Effector memory CD4-positive, alpha-beta T cell (primary cell): ENCODE results near the gene FNIP1.
"Not testable (repeated sequence)": the region's sequence is repeated elsewhere in the genome, so short reads cannot be mapped to it uniquely, and the experiment has no call there.

Experiments used
- DNase-seq, 3 donors: peaks; one replicate each; pipeline ENCODE4 v3.0.0-alpha.2; 2020
- H3K27ac ChIP-seq: 2 replicates; pipeline ENCODE4 v1.7.0; 2013; ENCODE audit warnings: mild to moderate bottlenecking, low read length, moderate library complexity; ENCODE audit not compliant: insufficient read depth, poor library complexity, severe bottlenecking
- H3K27me3 ChIP-seq: replicated peaks from 2 replicates; pipeline ENCODE4 v1.7.0; 2013; ENCODE audit warnings: mild to moderate bottlenecking, low read length; ENCODE audit not compliant: insufficient read depth, control insufficient read depth, poor library complexity, severe bottlenecking
- H3K36me3 ChIP-seq: 2 replicates; pipeline ENCODE4 v1.7.0; 2013; ENCODE audit warnings: mild to moderate bottlenecking, low read length, moderate library complexity; ENCODE audit not compliant: control insufficient read depth, insufficient read depth
- H3K4me1 ChIP-seq: 2 replicates; pipeline ENCODE4 v1.7.0; 2013; ENCODE audit warnings: low read length, mild to moderate bottlenecking; ENCODE audit not compliant: control insufficient read depth, insufficient read depth, poor library complexity, severe bottlenecking
- H3K4me3 ChIP-seq: 2 replicates; pipeline ENCODE4 v1.7.0; 2013; ENCODE audit warnings: low read length, low read depth, mild to moderate bottlenecking; ENCODE audit not compliant: insufficient read depth, poor library complexity, severe bottlenecking
- H3K9me3 ChIP-seq: 2 replicates; pipeline ENCODE4 v1.7.0; 2013; ENCODE audit warnings: mild to moderate bottlenecking, low read length, moderate library complexity; ENCODE audit not compliant: control insufficient read depth

Gene FNIP1

DNA sequence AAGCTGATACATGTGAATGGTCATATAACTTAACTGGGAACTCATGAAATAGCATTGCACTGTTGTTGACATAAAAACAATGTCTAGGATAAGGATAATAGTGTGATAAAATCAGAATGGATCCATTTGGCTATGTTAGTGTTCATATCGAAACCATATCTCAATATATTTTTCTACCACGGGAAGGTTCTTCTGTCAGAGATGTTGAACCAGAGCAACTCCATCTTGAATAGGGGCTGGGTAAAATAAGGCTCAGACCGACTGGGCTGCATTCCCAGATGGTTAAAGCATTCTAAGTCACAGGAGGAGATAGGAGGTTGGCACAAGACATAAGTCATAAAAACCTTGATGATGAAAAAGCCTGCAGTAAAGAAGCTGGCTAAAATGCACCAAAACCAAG is 56.3 kb downstream of the FNIP1 start:
- Histone ChIP-seq H3K36me3 (peaks cover 20% of the 10 kb centered on the region), H3K4me3 (no peak overlapping the region), H3K4me1 (no peaks in the 10 kb centered on the region), H3K27me3 (no peaks in the 10 kb centered on the region), H3K27ac (no peak overlapping the region), H3K9me3 (no peaks in the 10 kb centered on the region)
- DNase-seq: no peak

GRCh38 chr5:131735393-131735792 is 61.4 kb downstream of the FNIP1 start:
- Histone ChIP-seq H3K27me3 (no peaks in the 10 kb centered on the region), H3K4me1 (no peaks in the 10 kb centered on the region), H3K27ac (no peak overlapping the region), H3K36me3 (no peaks in the 10 kb centered on the region), H3K9me3 (no peaks in the 10 kb centered on the region), H3K4me3 (no peak overlapping the region)
- no peak for DNase-seq

- not testable (repeated sequence) for DNase-seq, H3K4me3 ChIP-seq, H3K27ac ChIP-seq, H3K9me3 ChIP-seq, H3K36me3 ChIP-seq, H3K4me1 ChIP-seq, H3K27me3 ChIP-seq
Observed at GRCh38 chr5:131734939-131735338, 61.9 kb downstream of the FNIP1 start.

DNA sequence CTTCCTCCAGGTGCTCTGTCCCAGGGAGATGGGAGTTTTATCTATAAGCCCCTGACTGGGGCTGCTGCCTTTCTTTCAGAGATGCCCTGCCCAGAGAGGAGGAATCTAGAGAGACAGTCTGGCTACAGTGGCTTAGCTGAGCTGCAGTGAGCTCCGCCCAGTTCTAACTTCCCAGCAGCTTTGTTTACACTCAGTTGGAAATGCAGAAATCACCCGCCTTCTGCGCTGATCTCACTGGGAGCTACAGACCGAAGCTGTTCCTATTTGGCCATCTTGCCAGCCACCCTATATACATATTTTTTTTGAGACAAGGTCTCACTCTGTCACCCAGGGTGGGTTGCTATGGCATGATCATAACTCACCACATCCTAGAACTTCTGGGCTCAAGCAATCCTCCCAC is 67.5 kb downstream of the FNIP1 start:
- not testable (repeated sequence) for DNase-seq, H3K27me3 ChIP-seq, H3K36me3 ChIP-seq, H3K4me1 ChIP-seq, H3K27ac ChIP-seq, H3K9me3 ChIP-seq, H3K4me3 ChIP-seq

DNA sequence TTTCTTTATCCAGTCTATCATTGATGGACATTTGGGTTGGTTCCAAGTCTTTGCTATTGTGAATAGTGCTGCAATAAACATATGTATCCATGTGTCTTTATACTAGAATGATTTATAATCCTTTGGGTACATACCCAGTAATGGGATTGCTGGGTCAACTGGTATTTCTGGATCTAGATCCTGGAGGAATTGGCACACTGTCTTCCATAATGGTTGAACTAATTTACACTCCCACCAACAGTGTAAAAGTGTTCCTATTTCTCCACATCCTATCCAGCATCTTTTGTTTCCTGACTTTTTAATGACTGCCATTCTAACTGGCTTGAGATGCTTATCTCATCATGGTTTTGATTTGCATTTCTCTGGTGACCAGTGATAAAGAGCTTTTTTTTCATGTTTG is 72.7 kb downstream of the FNIP1 start:
- not testable (repeated sequence) for DNase-seq, H3K36me3 ChIP-seq, H3K9me3 ChIP-seq, H3K4me1 ChIP-seq, H3K27ac ChIP-seq, H3K27me3 ChIP-seq, H3K4me3 ChIP-seq

DNA sequence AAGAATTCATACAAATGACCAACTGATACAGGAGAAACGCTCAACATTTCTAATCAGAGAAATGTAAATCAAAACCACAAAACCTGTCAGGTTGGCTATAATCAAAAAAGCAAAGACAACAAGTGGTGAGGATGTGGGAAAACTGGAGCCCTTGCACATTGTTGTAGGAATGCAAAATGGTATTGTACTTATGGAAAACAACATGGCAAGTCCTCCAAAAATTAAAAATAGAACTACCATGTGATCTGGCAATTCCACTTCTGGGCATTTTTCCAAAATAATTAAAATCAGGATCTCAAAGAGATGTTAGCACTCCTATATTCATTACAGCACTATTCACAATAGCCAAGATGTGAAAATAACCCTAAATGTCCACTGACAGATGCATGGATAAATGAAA is 76.1 kb downstream of the FNIP1 start:
- no peaks in the 10 kb centered on the region for H3K27me3 ChIP-seq
- no peak overlapping the region for H3K27ac ChIP-seq
- no peak for DNase-seq
- H3K36me3 ChIP-seq: no peaks in the 10 kb centered on the region
- H3K4me1 ChIP-seq: no peaks in the 10 kb centered on the region
- no peaks in the 10 kb centered on the region for H3K9me3 ChIP-seq
- H3K4me3 ChIP-seq: no peak overlapping the region

DNA sequence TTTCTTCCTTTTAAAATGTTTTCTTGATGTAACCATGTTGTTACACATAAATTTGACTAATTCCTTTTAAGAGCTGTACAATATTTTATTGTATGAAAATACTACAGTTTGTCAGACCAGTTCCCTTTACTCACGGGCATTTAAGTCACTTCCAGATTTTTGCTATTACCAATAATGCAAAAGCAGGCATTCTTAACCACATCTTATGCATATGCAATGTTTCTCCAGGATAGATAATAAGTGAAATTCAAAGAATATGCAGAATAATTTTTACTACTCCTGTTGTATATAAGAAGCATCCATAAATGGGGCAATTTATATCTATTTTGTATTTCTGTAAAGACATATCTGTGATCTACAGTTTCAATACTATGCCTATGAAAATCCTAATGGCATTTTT is 77.3 kb downstream of the FNIP1 start:
- Histone ChIP-seq H3K27me3 (no peaks in the 10 kb centered on the region), H3K4me1 (no peaks in the 10 kb centered on the region), H3K27ac (no peak overlapping the region), H3K9me3 (no peaks in the 10 kb centered on the region), H3K36me3 (peaks cover 2% of the 10 kb centered on the region), H3K4me3 (no peak overlapping the region)
- no peak for DNase-seq

DNA sequence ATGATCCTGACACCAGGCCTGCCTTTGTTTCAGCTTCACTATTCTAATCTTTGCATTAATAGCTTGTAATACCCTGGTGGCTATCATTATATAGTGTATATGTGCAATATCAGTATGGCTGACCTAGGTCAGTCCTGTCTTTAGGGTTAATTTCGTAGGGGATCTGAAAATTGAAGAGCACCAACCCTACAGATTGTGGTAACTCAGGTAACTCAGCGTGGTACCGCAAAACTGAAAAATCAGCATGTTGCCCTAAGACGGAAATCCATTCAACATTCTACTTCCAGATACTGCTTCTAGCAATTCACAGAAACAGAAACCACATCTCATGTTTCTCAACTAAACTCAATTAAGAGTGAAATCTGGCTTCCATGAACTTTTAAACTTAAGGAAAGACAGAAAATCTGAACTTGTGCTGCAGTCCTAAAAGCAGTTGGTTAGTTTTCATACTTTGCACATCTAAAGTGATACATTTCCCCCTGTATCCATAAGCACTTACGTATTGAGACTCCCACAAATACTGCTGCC is 78.3 kb downstream of the FNIP1 start:
- no peak for DNase-seq
- H3K36me3 ChIP-seq: peaks cover 5% of the 10 kb centered on the region
- no peak overlapping the region for H3K4me3 ChIP-seq

GRCh38 chr5:131717164-131717563 is 79.7 kb downstream of the FNIP1 start:
- DNase-seq, H3K36me3 ChIP-seq, H3K4me3 ChIP-seq, H3K9me3 ChIP-seq, H3K4me1 ChIP-seq, H3K27ac ChIP-seq, H3K27me3 ChIP-seq: not testable (repeated sequence)

More for the DNA sequence above, 78.3 kb downstream of the FNIP1 start:
- no peaks in the 10 kb centered on the region for H3K4me1 ChIP-seq
- no peaks in the 10 kb centered on the region for H3K27me3 ChIP-seq
- H3K9me3 ChIP-seq: no peaks in the 10 kb centered on the region
- H3K27ac ChIP-seq: no peak overlapping the region

GRCh38 chr5:131716650-131717049 is 80.2 kb downstream of the FNIP1 start:
- no peak for DNase-seq
- H3K4me1 ChIP-seq: no peaks in the 10 kb centered on the region
- H3K36me3 ChIP-seq: peaks cover 5% of the 10 kb centered on the region
- no peak overlapping the region for H3K4me3 ChIP-seq
- H3K27ac ChIP-seq: no peak overlapping the region
- H3K27me3 ChIP-seq: no peaks in the 10 kb centered on the region
- no peaks in the 10 kb centered on the region for H3K9me3 ChIP-seq

GRCh38 chr5:131710391-131710790 is 86.4 kb downstream of the FNIP1 start:
- no peak overlapping the region for H3K4me3 ChIP-seq
- no peaks in the 10 kb centered on the region for H3K9me3 ChIP-seq
- peaks cover 9% of the 10 kb centered on the region for H3K36me3 ChIP-seq
- H3K27ac ChIP-seq: no peak overlapping the region
- no peaks in the 10 kb centered on the region for H3K4me1 ChIP-seq
- DNase-seq: no peak
- no peaks in the 10 kb centered on the region for H3K27me3 ChIP-seq
